OCI-LY1 (cell line): ENCODE data around the gene POT1.

Experiments
- EZH2 ChIP-seq: fragments of 200-600 bp; sonication (generic), shearing (Covaris generic); IDR thresholded peaks from 2 replicates; pipeline ENCODE4 v1.8.0; 2017; ENCODE audit warnings: borderline replicate concordance, mixed run types, mild to moderate bottlenecking, antibody characterized with exemption, low read length, moderate library complexity, mixed read lengths
- TF ChIP-seq, protein P1 (sequence below): fragments of 200-600 bp; sonication (generic), shearing (Covaris generic); IDR thresholded peaks from 2 replicates; pipeline ENCODE4 v1.5.1; 2017; ENCODE audit warnings: mild to moderate bottlenecking, antibody characterized with exemption, low read length, moderate library complexity, mixed read lengths

- TF ChIP-seq, protein P1, sequence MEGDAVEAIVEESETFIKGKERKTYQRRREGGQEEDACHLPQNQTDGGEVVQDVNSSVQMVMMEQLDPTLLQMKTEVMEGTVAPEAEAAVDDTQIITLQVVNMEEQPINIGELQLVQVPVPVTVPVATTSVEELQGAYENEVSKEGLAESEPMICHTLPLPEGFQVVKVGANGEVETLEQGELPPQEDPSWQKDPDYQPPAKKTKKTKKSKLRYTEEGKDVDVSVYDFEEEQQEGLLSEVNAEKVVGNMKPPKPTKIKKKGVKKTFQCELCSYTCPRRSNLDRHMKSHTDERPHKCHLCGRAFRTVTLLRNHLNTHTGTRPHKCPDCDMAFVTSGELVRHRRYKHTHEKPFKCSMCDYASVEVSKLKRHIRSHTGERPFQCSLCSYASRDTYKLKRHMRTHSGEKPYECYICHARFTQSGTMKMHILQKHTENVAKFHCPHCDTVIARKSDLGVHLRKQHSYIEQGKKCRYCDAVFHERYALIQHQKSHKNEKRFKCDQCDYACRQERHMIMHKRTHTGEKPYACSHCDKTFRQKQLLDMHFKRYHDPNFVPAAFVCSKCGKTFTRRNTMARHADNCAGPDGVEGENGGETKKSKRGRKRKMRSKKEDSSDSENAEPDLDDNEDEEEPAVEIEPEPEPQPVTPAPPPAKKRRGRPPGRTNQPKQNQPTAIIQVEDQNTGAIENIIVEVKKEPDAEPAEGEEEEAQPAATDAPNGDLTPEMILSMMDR = no peak
- no peak for TF ChIP-seq EZH2
Measured at GRCh38 chr7:124777268-124777667, 152.4 kb downstream of the POT1 start.
